HTERT RPE-1 (cell line): ENCODE data around the gene CNOT2.
"Not testable (repeated sequence)": the region's sequence is repeated elsewhere in the genome, so short reads cannot be mapped to it uniquely, and the experiment has no call there.

Source experiments
- in situ Hi-C: fragments of 300-500 bp; cut with MboI; formaldehyde crosslinking; loops from 4 replicates; pipeline ENCODE4 v1.14.3; 2020; ENCODE audit warnings: low sequenced_read_pairs

CNOT2 gene

DNA sequence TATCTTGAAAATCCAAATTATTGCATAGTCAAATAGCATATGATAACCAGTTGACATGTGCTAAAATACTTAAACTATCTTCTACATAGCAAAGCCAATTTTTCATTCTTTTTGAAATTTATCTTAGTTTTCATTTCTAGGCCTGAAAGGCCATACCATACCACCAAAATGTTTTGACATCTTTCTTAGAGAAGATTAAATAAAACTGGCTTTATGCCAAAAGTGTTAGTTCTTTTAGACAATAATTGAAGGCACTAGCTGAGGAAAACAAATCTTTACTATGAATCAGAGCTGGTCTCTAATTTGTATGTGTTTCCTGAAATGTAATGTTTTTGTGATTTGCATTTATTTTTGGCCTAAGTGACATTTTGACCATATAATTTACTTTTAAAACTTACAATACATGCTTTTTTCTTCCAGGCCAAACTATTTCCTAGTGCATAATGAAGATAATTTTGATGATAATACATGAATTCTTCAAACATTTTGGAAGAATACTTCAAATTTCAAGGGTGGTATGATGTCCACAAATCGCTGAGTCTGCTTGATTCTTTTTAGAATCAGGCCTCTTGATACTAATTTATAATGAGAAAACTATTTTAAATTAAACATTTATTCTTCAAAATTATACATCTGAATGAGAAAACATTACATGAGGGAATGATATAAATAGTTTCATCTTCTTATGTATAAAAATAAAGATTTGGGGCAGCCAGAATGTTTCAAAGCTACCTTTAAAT lies 116.4 kb downstream of the CNOT2 start:
- in situ Hi-C loops: no loop called here

DNA sequence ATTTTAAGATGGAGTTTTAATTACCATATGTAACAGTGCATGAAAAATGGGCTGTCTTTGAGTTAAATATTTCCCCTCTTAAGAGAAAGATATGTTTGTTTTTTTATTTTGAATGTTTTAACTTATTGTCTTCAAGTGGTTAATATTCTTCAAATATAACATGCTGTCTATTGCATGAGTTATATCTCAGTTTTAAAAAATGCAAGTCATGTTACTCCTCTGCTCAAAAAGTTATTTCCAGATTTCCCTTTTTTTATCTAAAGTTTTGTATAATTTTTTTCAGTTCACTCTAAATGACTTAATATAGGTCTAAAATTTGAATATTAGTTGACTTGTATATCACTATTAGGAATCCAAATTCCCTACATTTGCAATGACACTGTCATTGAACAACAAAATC lies 117.0 kb downstream of the CNOT2 start:
- in situ Hi-C loops: no loop called here

- in situ Hi-C loops: no loop called here
These were observed 121.6 kb downstream of the CNOT2 start for GRCh38 chr12:70364695-70365397.

- in situ Hi-C loops: no loop called here
These were observed 122.1 kb downstream of the CNOT2 start for GRCh38 chr12:70365398-70365647.

GRCh38 chr12:70365648-70366518 lies 122.7 kb downstream of the CNOT2 start, which contains the start of gene KCNMB4:
KCNMB4 (plus strand) TSS chr12:70366290; CDS start chr12:70366735, 445 bp downstream.
- in situ Hi-C loops: no loop called here

GRCh38 chr12:70366581-70367257 lies 123.5 kb downstream of the CNOT2 start:
- in situ Hi-C loops: no loop called here

DNA sequence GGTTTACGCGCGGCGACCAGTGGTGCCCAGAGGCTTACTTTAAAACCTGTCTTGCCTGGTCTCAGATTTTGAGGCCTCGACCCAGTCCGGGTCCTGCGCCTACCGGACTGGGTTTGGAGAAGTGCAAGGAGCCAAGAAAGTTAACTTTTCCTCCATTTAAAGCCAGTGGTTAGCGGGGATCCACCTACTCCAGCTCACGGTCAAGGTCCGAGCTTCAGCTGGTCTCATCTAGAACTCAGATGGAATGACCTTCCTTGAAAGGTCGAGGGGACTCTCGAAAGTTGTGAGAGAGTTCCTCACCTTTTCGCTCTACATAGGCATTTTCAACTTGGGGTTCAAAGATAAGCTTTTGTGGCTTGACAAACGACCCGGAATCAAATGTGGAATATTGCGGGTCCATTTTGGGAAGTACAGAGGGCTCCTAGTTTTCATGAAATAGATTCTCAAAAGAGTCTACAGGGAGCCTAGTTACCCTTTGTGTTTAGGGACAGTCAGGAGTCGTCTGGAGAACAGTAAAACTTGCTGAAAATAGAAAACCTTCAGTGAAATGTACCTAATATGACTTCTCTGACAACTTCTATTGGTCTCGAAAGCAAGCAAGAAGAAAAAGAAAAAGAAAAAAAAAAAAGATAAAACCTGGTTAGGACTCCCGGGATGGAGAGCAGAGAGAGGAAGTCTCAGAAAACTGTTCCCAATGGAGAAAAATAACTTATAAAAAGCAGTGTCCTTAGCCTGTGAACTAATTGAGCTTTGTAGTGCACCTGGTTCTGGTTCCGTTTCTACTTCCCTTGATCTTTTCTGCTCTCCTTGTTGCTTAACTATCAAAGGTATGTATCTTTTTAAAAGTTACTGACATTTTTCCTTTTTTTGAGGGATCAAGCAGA lies 124.3 kb downstream of the CNOT2 start:
- in situ Hi-C loops: no loop called here

- in situ Hi-C loops: no loop called here
These were observed 129.6 kb downstream of the CNOT2 start for GRCh38 chr12:70372881-70373280.

GRCh38 chr12:70379846-70380245 lies 136.6 kb downstream of the CNOT2 start:
- in situ Hi-C loops: no loop called here

DNA sequence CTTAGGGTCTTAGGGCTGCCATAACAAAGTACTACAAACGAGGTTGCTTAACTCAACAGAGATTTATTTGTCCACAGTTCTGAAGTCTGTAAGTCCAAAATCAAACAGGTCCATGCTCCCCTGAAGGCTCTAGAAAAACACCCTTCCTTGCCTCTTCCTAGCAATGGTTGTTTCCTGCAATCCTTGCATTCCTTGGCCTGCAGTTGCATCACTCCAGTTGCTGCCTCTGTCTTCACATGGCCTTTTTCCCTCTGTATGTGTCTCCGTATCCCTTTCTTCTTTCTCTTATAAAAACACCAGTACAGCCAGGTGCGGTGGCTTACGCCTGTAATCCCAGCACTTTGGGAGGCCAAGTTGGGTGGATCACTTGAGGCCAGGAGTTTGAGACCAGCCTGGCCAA lies 140.3 kb downstream of the CNOT2 start:
- in situ Hi-C loops: no loop called here

- in situ Hi-C loops: no loop called here
These were observed 140.7 kb downstream of the CNOT2 start for GRCh38 chr12:70383886-70384285.

GRCh38 chr12:70386771-70387170 lies 143.5 kb downstream of the CNOT2 start:
- in situ Hi-C loops: no loop called here

GRCh38 chr12:70389678-70390077 lies 146.4 kb downstream of the CNOT2 start:
- in situ Hi-C loops: no loop called here

GRCh38 chr12:70392631-70393030 lies 149.4 kb downstream of the CNOT2 start:
- in situ Hi-C loops: not testable (repeated sequence)

DNA sequence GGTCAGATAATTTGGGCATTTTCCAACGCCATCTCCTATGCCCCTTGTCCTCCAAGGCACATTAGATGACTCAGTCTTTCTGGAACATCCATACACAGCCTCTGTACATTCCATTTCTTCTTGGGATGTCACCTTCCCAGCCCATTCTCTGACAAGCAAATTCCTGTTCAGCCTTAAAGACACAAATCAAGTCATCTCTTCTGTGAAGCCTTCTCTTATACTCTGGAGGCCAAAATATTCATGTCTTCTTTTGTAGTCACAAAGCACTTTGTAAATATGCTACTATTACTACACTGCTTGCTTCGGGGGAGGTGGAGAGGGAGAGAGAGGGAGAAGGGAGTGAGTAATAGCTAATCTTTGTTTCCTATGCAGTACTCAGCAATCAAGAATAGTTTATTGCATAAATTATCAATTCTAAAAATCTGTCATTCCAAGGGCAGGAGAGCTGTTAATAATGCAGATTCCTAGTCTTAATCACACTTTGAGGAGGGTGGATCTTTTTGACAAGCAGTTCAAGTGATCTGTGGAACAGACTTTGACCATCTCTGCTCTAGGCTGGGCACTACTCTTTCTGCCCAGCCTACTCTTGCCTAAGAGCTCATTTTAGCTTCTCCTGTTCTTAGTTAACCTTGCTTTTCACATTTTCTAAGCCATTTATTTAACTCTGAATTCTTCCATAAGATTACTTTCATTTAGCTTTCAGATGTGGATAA lies 150.7 kb downstream of the CNOT2 start:
- in situ Hi-C loops: no loop called here

DNA sequence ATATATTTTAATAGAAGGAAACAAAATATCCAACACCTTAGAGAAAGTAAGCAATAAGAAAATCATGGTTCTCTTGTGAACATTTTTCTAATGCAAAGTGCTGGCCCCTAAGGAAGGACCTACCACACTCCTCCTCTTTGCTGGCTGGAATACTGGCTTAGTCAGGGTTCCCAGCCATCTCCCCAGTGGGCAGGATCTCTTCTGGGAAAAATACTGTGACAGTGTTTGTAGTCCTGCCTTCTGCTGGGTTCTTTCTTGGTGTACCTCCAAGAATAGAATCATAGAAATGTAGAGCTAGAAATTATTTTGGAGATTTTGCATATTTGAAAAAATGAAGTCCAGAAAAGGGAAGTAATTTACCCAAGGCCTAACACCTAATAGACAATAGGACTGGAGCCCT lies 154.8 kb downstream of the CNOT2 start:
- in situ Hi-C loops: no loop called here

- in situ Hi-C loops: no loop called here
These were observed 155.6 kb downstream of the CNOT2 start for GRCh38 chr12:70398862-70399261.

DNA sequence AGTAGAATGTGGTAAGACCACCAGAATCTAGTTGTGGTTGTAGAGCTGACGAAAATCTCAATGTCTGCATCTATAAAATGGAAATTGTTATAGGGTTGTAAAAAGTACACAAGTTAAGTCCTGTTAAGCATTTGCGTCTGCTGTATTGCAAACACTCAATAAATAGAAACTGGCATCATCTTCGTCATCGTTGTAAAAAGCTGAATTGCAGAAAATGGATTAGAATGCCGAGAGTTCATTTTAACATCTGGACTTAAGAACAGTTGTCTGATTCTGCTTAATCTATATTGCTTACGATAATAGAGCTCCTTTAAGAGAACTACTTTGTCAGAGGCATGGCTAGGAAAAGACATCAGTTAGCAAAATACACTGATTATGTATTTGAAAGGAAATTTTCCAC lies 156.1 kb downstream of the CNOT2 start:
- in situ Hi-C loops: no loop called here

DNA sequence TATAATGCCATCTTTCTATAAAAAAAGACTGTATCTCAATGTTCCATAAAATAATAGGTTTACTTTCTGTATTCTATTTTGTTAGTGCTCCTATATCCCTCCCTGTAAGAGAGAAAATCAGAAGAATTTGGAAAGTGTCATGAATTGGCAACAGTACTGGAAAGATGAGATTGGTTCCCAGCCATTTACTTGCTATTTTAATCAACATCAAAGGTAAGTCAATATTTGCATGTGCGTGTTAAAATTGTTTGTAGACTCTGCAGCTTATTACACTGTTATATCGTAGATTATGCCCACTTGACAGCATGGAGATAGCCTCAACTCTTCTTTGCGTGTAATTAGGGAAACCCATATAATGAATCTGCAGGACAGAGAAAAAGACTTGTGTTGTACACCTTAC lies 156.9 kb downstream of the CNOT2 start:
- in situ Hi-C loops: no loop called here

- in situ Hi-C loops: no loop called here
These were observed 159.4 kb downstream of the CNOT2 start for GRCh38 chr12:70402597-70402996.
